Measurements from ENCODE around the gene ITIH4.
A peak's percentile ranks its signal among the peaks of the same experiment; 100 is the strongest.
"Not testable (repeated sequence)": the region's sequence is repeated elsewhere in the genome, so short reads cannot be mapped to it uniquely, and the experiment has no call there.

Gene ITIH4

DNA sequence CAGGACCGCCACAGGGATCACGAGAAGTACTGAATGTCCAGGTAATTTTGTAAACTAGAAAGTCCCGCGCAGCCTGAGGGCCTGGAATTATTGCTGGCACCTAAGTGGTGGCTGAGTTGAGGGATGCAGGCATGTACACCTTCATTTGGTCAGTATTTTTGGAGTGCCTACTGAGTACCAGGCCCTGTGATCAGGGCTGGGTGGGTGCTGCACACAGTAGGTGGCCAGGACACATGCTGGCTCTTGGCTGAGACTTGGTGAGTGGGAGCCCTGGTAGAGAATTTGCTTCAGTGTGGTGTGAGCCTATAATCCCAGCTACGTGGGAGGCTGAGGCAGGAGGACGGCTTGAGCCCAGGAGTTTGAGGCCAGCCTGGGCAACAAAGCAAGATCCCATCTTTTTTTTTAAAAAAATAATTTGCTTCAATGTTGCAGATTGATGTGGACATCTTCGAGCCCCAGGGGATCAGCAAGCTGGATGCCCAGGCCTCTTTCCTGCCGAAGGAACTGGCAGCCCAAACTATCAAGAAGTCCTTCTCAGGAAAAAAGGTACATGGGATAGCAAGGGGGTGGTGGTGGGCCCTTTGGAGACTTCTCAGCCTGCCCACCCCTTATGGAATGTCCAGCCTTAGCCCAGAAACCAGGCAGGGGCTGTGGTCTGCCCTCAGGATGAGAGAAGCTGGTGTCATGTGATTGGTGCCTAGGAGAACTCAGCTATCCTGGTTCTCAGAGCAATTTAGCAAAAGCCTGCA lies 50.5 kb downstream of the ITIH4 start:
- no peak for DNase-seq

DNA sequence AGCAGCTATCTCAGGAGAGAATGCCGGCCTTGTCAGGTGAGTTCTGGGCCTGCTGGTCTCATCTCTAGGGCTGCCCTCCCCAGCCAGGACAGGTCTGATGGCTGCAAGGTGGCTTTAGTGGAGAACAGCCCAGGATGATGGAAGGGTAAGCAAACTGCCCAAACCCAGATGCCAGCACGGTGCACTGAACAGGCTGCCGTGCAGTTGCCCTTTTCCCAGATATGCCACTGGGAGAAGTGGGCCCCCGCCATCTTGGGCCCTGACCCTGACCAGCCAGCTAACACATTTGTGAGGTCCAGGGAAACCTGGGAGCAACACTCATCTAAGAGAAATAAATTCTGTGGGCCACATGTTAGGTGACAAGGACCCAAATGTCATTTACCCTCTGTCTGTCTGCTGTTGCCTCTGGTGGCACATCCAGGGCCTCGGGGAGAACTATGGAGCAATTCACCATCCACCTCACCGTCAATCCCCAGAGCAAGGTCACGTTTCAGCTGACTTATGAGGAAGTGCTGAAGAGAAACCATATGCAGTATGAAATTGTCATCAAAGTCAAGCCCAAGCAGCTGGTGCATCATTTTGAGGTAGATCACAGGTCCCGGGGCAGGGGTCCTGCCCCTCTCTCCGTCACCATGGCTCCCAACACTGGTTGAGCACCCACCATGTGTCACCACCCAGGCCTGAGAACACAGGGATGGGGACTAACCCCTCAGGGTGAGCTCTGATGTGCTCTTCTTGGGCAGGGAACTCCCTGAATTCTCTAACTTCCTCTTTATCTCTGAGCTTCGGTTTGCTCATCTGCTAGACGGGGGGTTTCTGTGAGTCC lies 51.2 kb downstream of the ITIH4 start:
- DNase-seq: no peak

DNA sequence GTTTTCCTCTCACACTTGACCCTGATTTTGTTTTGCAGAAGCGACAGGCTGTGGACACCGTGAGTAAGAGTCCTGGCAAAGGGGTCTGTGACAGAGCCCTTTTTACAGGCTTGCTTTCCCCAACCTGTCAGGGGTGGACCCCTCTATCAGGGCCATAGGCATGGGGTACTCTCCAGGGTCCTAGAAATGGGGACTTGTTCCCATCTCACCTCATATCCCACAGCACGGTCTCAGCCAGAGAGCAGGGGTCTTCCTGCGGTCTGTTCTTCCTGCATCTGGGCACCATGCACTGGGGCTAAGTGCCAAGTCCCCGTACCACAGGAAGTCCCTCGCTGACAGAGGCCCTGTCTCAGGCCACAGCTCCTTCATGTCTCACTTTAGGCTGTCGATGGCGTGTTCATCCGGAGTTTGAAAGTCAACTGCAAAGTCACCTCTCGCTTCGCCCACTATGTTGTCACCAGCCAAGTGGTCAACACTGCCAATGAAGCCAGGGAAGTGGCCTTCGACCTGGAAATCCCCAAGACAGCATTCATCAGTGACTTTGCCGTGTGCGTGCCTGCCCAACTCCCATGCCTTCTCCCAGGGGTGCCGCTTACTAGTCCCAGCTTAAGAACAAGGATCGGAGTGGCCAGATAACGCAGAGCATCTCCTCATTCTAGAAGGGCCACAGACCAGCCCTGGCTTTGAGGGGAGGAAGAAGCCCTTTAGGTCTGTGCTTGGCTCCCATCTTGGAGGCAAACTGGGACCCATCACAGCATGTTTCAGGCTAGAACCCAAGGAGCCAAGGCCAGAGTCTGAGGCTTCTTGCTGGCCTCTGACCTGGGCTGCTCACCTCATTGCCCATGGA lies 52.3 kb downstream of the ITIH4 start:
- DNase-seq: no peak

DNA sequence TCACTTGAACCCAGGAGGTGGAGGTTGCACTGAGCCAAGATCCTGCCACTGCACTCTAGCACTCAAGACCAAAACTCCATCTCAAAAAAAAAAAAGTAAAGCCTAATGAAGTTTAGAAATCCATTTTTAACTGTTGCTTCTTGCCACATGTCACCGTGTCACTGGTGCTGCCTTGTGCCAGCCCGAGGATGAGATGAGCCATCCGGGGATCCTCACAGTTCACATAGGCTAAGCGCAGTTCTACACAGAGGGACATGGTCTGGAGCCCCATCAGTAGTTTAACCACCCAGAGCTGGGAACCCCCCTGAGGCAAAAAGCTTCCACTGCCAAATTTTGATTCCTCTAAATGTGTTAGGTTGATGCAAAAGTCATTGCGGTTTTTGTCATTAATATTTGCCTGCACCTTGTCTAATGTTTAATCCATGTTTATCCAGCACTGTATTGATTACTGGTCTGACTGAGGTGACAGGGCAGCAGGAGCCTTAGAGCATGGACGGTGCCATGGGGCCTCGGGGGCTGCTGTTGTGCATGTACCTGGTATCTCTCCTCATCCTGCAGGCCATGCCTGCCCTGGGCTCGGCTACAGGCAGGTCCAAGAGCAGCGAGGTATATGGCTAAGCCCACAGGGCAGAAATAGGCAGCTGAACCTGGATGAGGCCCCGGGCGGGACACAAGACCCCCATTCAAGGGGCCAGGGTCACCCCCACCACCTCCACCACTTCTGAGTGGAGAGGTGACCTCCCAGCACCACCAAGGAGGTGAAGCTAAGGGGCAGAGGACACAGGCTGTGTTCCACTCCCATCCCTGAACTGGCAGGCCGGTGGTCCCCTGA lies 53.1 kb downstream of the ITIH4 start, which contains the start of gene ITIH1:
ITIH1 (plus strand) TSS at position 473 of the 832 bp plus-strand sequence; CDS start at position 490, 17 bp downstream.
- no peak for DNase-seq

DNA sequence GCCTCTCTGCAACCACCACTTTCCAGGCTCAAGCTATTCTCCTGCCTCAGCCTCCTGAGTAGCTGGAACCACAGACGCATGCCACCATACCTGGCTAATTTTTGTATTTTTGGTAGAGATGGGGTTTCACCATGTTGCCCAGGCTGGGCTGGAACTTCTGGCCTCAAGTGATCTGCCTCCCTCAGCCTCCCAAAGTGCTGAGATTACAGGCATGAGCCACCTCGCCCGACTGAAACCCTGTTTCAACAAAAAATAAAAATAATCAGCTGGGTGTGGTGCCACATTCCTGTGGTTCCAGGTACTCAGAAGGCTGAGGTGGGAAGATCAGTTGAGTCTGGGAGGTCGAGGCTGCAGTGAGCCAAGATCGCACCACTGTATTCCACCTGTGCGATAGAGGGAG lies 54.0 kb downstream of the ITIH4 start:
- not testable (repeated sequence) for DNase-seq

DNA sequence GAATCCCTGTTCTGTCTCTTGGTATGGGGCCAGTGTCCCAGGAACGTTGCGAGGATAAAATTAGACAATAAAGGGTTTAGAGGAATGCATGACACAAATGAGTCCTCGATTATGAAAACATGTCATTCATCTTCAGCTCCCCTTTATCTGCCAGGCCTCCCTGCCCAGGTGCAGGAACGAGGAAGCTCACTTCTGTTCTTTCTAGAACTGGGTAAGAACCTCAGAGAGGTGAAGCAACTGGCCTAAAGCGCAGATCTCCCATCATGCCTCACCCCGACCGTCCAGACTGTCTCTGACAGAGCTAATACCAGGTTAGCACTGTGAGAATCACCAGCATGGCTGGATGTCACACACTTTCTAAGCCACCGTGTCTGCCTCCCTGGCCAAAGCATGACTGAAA lies 54.6 kb downstream of the ITIH4 start:
- DNase-seq: no peak

DNA sequence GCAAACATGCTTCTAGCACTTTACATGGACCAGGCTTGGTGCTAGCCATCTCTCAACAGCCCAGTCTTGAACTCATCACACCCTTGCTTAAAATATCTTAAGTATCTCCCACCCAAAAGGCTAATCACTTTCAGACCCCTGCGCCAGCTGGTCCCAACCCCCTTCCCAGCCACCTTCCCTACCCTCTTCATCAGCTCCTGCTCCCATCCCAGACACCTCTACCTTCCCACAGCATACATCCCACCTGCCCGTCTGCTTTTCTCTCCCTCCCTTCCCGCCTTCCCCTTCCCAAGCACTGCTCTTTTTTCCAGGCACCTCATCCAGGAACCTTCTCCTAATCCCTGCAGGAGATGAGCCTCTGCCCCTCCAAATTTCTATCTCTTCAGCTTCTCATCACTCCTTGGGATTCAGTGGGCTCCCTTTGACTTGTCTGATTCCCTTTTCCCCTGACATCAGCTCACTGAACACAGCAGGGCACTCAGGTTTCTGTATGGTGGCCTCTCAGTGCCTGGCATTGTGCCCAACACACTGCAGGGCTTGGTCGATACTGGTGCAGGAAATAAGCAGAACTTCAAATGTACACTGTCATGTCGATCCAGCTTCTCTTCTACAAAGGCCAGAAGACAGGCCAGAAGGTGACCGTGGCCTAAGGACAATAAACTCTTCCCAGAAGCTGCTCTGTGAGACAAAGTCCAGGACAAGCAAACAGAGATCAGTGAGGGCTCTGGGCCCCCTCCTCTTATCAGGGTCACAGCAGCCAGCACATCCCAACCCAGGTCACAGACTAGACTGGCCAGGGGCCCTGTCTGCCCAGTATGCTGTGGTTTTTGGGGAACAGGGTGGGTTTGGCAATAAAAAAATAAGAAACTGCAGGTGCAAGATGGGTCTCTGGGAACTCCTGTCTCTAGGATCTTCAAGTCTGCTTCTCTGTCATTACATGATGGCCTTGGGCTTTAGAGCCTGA lies 55.3 kb downstream of the ITIH4 start:
- DNase-seq: no peak

DNA sequence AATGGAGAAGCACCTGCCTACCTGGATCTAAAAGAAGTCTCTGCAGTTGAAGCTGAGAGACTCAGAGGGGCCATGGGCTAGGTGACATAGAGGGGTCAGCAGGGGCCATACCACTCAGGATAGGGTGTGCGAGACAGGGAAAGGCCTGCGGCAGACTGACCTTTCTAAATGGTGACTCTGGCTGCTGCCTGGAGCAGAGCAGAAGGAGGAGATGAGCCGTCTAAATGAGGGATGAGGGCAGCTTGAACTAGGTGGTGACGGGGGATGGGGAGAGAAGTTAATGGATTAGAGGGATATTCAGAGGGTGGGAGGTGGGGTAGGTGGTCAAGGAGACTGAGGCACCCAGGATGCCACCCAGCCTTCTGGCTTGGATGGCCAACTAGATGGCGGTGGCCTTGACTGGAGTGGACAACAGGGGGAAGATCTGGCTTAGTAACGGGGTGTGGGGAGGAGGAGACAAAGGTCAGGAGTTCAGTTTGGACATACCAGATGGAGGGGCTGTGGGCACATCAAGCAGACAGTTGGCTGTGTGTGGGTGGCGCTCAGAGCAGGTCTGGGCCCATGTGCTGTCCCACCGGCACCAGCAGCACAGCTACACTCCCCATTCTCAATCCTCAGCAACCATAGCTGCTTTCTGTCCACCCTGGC lies 56.3 kb downstream of the ITIH4 start:
- DNase-seq: no peak

DNA sequence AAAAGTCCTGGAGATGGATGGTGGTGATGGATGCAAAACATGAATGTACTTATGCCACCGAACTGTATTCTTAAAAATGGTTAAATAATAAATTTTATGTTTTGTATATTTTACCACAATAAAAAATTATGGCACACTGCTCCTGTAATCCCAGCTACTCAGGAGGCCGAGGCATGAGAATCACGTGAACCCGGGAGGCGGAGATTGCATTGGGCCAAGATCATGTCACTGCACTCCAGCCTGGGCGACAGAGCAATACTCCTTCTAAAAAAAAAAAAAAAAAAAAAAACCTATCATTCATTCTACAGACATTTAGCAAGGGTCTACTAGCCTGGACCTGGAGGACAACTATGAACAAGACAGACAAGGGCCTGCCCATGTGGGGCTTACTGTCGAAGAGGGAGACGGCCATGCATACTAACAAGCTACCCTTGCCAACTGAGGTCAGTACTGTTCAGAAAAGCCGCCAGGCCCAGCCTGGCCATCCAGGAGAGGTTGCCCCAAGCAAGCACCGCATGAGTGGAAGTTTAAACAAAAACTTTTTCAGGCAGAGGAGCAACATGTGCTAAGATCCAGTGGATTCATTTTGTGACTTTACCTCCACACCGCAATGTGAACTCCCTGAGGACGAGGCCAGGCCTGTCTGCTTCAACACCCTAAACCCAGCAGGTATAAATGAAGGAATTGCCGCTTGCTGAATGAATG lies 57.0 kb downstream of the ITIH4 start:
- DNase-seq: no peak

DNA sequence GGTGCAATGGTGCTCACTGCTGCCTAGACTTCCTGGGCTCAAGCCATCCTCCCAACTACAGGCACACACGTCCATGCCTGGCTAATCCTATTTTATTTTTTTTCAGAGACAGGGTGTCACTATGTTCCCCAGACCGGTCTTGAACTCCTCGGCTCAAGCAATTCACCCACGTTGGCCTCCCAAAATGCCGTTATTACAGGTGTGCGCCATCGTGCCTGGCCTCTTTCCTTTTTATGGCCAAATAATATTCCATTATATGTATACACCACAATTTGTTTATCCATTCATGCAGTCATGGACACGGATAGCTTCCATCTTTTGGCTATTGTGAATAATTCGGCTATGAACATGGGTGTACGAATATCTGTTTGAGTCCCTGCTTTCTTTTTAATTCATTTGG lies 58.8 kb downstream of the ITIH4 start:
- no peak for DNase-seq

DNA sequence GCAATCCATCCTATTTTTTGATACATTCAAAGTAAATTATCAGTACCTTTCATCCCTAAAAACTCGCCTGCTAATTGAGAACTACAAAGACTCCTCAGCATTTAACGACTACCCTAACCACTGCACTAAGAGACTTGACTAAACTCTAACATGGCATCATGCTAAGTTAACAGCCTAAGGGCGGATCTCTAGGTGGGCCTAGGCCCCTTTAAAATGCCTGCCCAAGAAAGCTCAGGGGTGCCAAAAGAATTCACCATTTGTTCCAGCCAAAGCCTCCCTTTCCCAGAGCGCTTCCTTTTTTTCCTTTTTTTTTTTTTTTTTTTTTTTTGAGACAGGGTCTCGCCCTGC lies 59.2 kb downstream of the ITIH4 start:
- no peak for DNase-seq

DNA sequence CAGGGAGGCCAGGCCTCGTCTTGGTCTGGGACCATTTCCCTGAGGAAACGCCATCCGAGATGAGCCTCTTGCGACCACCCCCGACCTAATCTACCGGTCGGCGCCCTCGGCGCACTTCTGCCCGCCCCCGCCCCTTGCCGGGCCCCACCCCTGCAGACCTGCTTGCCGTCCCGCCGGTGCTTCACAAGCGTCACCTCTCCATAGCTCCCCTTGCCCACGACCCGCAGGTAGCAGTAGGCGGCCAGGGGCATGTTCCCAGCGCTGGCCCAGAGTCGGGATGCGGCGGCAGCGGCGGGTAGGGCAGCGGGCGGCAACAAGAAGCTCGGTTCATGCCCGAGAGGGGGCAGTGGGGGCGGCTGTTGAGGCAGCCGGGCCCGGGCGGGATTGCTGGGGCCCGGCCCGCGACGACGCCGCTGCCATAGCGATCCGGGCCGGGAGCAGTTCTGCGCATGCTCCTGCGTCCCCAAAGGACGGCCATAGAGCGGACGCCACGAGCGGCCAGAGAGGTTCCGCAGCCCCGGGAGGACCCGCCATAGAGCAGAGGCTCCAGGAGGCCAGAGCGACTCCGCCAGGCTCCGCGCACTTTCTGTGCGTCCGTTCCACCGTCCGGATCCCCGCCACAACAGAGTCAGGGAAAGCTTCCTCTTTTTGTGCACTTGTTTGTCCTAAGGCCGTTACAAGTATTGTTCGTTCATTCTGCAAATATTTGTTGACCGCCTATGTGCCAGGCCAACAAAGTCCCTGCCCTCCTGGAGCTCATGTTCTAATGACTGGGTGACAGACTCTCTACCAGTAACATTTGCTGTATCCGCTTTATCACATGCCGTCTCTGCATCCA lies 59.8 kb downstream of the ITIH4 start, which contains the start of gene NEK4:
NEK4 (minus strand) TSS at position 445 of the 838 bp plus-strand sequence; CDS start at position 251, 194 bp downstream.
- DNase-seq: peak; percentile 45 to 89 (median 72)

DNA sequence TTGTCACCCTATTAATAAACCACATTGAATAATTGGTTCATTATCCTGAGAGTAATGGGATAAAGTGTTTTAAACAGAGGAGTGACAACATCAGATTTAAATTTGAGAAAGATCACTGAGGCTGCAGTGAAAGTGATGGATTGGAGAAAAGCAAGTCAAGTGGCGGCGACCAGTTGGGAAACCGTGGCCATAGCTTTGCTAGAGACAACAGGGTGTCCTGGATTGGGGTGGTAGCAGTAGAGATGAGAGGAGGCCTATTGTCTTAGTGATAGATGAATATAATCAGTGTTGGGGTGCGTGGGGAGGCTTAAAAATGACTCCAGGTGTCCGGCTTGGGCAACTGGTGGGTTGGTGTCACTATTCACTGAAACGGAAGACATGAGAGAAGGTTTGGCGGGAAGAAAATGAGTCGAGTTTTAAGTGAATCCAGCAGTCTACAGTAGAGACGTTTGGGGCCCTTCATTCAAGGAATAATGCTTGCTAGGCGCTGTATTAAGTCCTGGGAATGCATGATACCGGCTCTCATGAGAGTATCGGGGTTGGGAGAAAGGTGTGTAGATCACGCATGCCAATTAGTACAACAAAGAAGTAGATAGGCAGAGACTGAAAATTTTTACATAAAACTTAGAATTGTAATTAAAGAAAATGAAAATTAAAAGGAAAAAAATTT lies 60.6 kb downstream of the ITIH4 start:
- DNase-seq: no peak

DNA sequence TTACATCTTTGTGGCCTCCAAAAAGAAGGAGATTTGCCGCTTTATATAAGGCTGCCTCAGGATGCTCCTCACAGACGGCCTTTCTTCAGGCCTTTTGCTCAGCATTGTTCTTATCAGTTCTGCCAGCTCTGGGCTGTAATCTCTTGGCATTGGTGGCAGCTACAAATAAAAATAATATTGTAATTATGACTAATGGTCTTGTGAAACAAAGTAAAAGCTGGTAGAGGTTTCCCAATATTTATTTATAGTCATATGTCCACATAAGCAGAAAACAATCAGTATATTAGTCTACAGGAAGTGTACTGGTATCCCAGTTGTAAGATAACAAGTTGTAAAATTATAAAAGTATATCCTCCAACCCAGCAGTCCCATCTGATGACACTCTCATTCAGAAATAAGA lies 67.0 kb downstream of the ITIH4 start:
- no peak for DNase-seq

All from T-helper 2 cell (primary cell).